Measurements from ENCODE around the gene KLRG1.

KLRG1 gene

GRCh38 chr12:8956772-8957171 lies 32.6 kb upstream of the KLRG1 start:
- no peak for DNase-seq (ENCODE audit: extremely low read depth, low read depth)
- H3K4me3 ChIP-seq (replicated peaks; ENCODE audit: low read depth, low read length): no peak overlapping the region
- TF ChIP-seq CTCF (IDR thresholded peaks at IDR 0.05; ENCODE audit: low read depth, low read length, missing control alignments): no peak

GRCh38 chr12:8957561-8957960 lies 31.8 kb upstream of the KLRG1 start:
- no peak for TF ChIP-seq CTCF (IDR thresholded peaks at IDR 0.05; ENCODE audit: low read depth, low read length, missing control alignments)
- DNase-seq (ENCODE audit: extremely low read depth, low read depth): no peak
- no peak overlapping the region for H3K4me3 ChIP-seq (replicated peaks; ENCODE audit: low read depth, low read length)

- DNase-seq (ENCODE audit: extremely low read depth, low read depth): no peak
- no peak for TF ChIP-seq CTCF (IDR thresholded peaks at IDR 0.05; ENCODE audit: low read depth, low read length, missing control alignments)
These were observed 31.3 kb upstream of the KLRG1 start for GRCh38 chr12:8958066-8958465.

GRCh38 chr12:8960176-8960575 lies 29.2 kb upstream of the KLRG1 start:
- no peak for TF ChIP-seq CTCF (IDR thresholded peaks at IDR 0.05; ENCODE audit: low read depth, low read length, missing control alignments)
- H3K4me3 ChIP-seq (replicated peaks; ENCODE audit: low read depth, low read length): no peak overlapping the region
- no peak for DNase-seq (ENCODE audit: extremely low read depth, low read depth)

More at GRCh38 chr12:8958066-8958465, 31.3 kb upstream of the KLRG1 start:
- H3K4me3 ChIP-seq (replicated peaks; ENCODE audit: low read depth, low read length): no peak overlapping the region

GRCh38 chr12:8968761-8969160 lies 20.6 kb upstream of the KLRG1 start:
- H3K4me3 ChIP-seq (replicated peaks; ENCODE audit: low read depth, low read length): no peak overlapping the region
- DNase-seq (ENCODE audit: extremely low read depth, low read depth): no peak
- no peak for TF ChIP-seq CTCF (IDR thresholded peaks at IDR 0.05; ENCODE audit: low read depth, low read length, missing control alignments)

- no peak for DNase-seq (ENCODE audit: extremely low read depth, low read depth)
- TF ChIP-seq CTCF (IDR thresholded peaks at IDR 0.05; ENCODE audit: low read depth, low read length, missing control alignments): no peak
- H3K4me3 ChIP-seq (replicated peaks; ENCODE audit: low read depth, low read length): no peak overlapping the region
These were observed 19.4 kb upstream of the KLRG1 start for GRCh38 chr12:8969861-8970411.

GRCh38 chr12:8970432-8970831 lies 18.9 kb upstream of the KLRG1 start:
- no peak for TF ChIP-seq CTCF (IDR thresholded peaks at IDR 0.05; ENCODE audit: low read depth, low read length, missing control alignments)
- DNase-seq (ENCODE audit: extremely low read depth, low read depth): no peak
- no peak overlapping the region for H3K4me3 ChIP-seq (replicated peaks; ENCODE audit: low read depth, low read length)

All from HFF-Myc (cell line).